Erythroblast (primary cell): ENCODE measurements around the gene PALLD.

ENCODE experiments used
- GATA1 ChIP-seq: IDR thresholded peaks from 2 replicates; pipeline ENCODE4 v1.6.1; 2011; ENCODE audit warnings: low read depth, mild to moderate bottlenecking, control low read depth, low read length, moderate library complexity
- POLR2A ChIP-seq: IDR thresholded peaks from 2 replicates; pipeline ENCODE4 v1.6.1; 2011; ENCODE audit warnings: mild to moderate bottlenecking, low read length

DNA sequence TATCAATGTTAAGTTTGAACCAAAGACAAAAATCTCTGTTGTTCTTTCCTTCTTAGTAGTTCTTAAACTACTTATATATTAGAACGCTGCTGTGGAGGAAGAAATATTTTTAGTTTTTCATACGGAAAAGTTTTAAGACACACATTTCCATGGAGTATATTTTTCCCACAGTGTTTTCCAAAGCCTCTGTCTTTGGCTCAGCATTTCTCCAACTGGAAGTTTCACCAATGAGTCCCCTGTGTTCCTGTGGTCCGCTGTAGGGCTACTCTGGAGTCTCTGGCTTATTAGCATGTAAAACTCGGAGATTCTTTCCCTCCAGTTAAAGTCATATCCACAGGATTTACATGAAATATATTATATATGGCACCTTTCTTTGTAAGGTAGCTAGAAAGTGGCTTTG lies 264.2 kb downstream of the PALLD start:
- TF ChIP-seq POLR2A (no peak), GATA1 (no peak)
